ENCODE results near the gene GTF2F1. TPM values are rescaled to one million over a fixed set of nuclear protein-coding genes. Genes with fewer than 3 reads are reported as not detected.
"Not testable (repeated sequence)": the region's sequence is repeated elsewhere in the genome, so short reads cannot be mapped to it uniquely, and the experiment has no call there.

Gene GTF2F1
- total RNA-seq, 2 experiments from 2014 or later, result 75.5 to 79.8 TPM

DNA sequence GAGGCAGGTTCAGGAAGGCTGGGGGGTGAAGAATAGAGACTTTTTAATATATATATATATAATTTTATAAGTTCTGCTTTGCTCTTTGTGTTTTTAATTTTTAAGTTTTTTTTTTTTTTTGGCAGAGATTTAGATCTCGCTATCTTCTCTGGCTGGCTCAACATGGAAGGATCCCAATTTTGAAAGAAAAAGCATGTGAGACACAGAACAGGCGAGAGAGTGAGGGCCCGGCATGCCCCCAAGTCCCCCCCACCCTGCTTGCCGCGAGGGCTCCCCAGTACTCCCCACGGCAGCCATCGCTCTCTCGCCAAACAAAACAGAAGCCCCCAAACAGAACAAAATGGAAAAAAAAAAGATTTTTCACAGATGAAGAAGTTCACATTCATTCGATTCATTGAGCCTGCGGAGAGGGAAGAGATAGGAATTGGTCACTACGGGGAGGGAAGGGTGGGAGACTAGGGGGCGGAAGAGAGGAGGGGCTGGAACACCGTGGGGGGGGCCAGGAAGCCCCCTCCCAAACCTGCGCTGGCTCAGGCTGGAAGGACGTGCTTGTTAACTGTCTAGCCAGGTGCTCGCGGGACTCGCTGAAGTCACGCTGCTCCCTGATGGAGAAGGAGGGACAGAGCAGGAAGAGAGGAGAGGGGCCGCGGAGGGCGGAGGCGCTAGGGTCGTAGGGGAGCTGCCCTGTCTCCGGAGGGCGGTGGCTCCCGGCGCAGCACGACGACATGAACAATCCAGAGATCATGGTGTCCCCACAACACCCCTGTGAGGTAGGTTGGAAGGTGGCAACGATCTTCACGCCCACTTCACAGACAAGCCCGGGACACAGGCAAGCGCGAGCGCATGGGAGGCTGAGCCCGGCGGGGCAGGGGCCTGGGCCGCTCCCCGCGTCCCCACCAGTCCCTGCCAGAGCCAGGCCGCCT is 21.0 kb upstream of the GTF2F1 start:
- Mint-ChIP-seq H3K9me3 (no peaks in the 10 kb centered on the region), H3K27ac (no peak overlapping the region), H3K4me3 (no peak overlapping the region), H3K4me1 (no peaks in the 10 kb centered on the region), H3K27me3 (no peaks in the 10 kb centered on the region), H3K36me3 (ENCODE audit: low read depth) (peaks cover 38% of the 10 kb centered on the region)
- ChIA-PET POLR2A (no interaction called here), CTCF (no interaction called here)
- no peak for DNase-seq

DNA sequence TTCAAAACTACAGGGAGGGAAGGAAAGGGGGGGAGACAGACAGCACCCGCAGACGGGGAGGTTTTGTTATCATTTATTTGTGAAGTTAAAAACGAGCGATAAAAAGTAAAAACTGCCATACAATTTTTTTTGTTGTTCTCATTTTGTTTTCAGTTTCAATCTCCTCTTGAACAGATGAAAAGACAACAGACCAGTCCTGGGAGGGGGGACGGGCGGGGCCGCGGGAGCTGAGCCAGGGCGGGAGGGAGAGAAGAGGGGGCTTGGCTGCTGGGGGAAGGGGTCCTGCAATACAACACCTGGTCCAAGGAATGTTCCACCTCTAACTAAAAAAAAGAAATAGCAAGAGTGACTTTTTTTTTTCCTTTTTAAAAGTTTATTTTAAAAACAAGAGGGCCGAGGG is 20.3 kb upstream of the GTF2F1 start:
- POLR2A ChIA-PET, result no interaction called here
- CTCF ChIA-PET, result no interaction called here
- Mint-ChIP-seq H3K36me3 (ENCODE audit: low read depth) (peaks cover 31% of the 10 kb centered on the region), H3K27ac (no peak overlapping the region), H3K27me3 (no peaks in the 10 kb centered on the region), H3K9me3 (no peaks in the 10 kb centered on the region), H3K4me1 (no peaks in the 10 kb centered on the region), H3K4me3 (no peak overlapping the region)
- DNase-seq, result no peak

DNA sequence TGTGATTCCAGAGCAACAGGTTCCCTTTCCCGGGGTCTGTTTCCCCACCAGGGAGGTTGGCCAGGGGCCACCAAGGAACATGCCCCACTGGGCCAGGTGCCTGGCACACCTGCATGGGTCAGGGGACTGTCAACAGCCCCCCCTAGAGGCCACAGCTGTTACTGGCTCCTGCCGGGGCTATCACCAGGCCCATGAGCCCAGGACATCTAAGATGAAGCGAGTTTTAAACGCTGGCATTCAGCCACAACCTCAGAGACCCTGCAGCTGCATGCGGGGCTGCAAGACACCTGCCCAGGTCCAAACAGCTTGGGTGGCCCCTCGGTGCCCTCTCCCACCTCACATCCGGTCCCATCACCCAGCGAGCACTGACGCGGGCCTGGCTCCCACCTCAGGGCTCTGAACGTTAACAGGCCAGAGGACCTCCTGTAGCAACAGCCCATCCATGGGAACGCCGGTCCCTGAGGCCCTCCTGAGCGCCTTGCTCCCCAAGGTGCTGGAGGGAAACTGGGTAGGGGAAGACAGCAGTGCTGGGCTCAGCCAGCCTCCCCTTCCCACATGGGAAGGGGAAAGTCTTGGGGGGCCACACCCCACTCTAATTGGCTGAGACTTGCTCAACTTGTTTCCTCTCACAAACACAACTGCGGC is 19.6 kb upstream of the GTF2F1 start:
- H3K27ac Mint-ChIP-seq, result no peak overlapping the region
- no peak overlapping the region for H3K4me3 Mint-ChIP-seq
- peak; percentile 43 for DNase-seq
- ChIA-PET CTCF (interaction anchor here (0.6 kb wide), 1 partner anchor 306 kb away, joined by 4 read pairs; no protein-coding TSS in a partner anchor), POLR2A (no interaction called here)
- no peaks in the 10 kb centered on the region for H3K9me3 Mint-ChIP-seq
- H3K27me3 Mint-ChIP-seq, result no peaks in the 10 kb centered on the region
- H3K4me1 Mint-ChIP-seq, result no peaks in the 10 kb centered on the region
- H3K36me3 Mint-ChIP-seq (ENCODE audit: low read depth), result peaks cover 25% of the 10 kb centered on the region

DNA sequence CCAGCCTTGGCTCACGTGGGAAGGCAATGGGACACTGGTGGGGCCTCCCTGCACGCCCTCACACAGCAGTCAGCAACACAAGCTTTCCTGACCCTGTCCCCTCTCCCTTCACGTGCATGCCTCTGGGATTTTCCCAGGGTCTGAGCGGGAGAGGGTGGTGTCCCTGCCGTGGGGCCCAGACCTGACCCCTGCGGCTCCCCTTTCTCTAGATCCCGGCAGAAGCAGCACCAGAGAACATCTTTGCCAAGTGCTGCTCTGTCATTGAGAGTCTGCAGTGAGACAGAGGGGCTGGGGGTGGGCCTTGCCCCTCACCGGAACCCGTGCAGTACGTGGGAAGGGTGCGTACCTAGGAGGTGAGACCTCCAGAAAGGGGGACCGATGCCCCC is 19.1 kb upstream of the GTF2F1 start:
- H3K27me3 Mint-ChIP-seq, result no peaks in the 10 kb centered on the region
- no peak for DNase-seq
- H3K9me3 Mint-ChIP-seq, result no peaks in the 10 kb centered on the region
- peaks cover 20% of the 10 kb centered on the region for H3K36me3 Mint-ChIP-seq (ENCODE audit: low read depth)
- ChIA-PET CTCF (interaction anchor here (0.6 kb wide), 2 partner anchors 306 to 385 kb away, joined by 3 to 4 read pairs; no protein-coding TSS in a partner anchor), POLR2A (interaction anchor here (1.2 kb wide), 1 partner anchor 13 kb away, joined by 3 read pairs; the partner anchor contains the start of gene KHSRP)
- no peak overlapping the region for H3K4me3 Mint-ChIP-seq
- H3K4me1 Mint-ChIP-seq, result no peaks in the 10 kb centered on the region
- no peak overlapping the region for H3K27ac Mint-ChIP-seq

DNA sequence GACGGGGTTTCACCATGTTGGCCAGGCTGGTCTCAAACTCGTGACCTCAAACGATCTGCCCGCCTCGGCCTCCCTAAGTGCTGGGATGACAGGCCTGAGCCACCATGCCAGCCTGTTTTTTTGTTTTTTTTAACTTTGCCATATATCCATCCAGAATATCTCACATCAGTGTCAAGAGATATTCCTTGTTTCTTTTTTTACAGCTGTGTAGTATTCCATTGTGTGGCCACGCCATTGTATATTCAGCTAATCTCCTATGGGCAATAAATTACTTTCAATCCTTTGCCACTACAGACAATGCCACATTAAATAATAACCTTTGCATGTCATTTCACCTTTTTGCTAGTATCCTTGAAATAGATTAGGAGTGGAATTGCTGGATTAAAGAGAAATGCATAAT is 16.4 kb upstream of the GTF2F1 start:
- no peaks in the 10 kb centered on the region for H3K4me1 Mint-ChIP-seq
- H3K27ac Mint-ChIP-seq, result no peak overlapping the region
- no peak overlapping the region for H3K4me3 Mint-ChIP-seq
- H3K9me3 Mint-ChIP-seq, result no peaks in the 10 kb centered on the region
- CTCF ChIA-PET, result no interaction called here
- no peaks in the 10 kb centered on the region for H3K27me3 Mint-ChIP-seq
- no peak for DNase-seq
- peaks cover 8% of the 10 kb centered on the region for H3K36me3 Mint-ChIP-seq (ENCODE audit: low read depth)
- POLR2A ChIA-PET, result no interaction called here

DNA sequence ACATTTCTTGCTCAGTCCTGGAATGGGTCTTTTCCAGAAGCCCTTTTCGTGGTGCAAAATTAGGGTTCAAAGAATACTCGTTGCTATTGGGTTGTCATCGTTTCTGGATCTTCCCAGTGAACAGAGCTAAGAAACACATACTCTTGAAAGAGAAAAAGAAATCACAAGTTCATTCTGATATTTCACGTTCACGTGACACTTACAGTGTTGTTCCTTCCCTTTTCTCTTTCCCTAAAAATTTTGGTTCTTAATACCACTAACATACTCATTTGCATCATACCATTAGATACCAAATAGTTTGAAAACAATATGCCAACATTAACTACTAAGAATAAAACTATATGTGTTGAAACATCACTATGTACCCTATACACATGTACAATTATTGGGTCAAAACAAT is 13.4 kb upstream of the GTF2F1 start:
- ChIA-PET CTCF (no interaction called here), POLR2A (no interaction called here)
- Mint-ChIP-seq H3K9me3 (no peaks in the 10 kb centered on the region), H3K27me3 (no peaks in the 10 kb centered on the region), H3K36me3 (ENCODE audit: low read depth) (no peaks in the 10 kb centered on the region), H3K27ac (no peak overlapping the region), H3K4me3 (no peak overlapping the region), H3K4me1 (no peaks in the 10 kb centered on the region)
- no peak for DNase-seq

DNA sequence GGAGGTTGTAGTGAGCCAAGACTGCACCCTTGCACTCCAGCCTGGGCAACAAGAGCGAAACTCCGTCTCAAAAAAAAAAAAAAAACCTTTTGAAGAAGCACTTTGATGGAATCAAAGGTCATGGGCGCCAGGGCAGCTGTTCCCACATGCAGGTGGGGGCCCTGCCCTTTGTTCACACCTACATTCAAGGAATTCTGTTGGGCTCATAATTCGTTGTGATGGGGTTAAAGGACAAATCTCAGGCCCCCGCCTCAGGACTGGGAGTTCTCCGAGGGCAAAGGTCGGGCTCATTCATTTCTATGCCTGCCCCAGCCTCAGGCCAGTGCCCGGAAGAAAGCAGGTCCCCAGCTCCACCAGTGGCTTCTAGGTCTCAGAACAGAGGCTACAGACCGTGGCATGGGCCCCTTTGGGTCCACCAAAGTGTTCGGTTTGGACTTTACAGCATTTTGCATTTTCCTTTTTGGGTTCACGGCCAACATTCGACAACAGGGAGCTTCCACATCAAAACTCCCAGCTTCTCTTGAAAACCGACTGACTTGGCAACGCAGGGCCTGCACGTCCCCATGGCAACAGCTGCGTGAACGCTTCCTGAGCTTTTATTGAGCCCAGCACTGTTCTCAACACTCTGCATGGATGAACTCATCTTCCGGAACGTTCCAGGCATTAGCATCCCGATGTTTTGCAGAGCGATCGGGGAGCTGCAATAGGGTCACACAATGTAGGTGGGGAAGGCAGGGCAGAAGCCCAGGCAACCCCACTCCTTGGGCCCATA is 10.1 kb upstream of the GTF2F1 start:
- CTCF ChIA-PET, result interaction anchor here (0.6 to 0.8 kb wide), 2 partner anchors 8 to 100 kb away, joined by 3 to 5 read pairs; no protein-coding TSS in a partner anchor
- no peaks in the 10 kb centered on the region for H3K9me3 Mint-ChIP-seq
- H3K27me3 Mint-ChIP-seq, result no peaks in the 10 kb centered on the region
- H3K4me1 Mint-ChIP-seq, result no peaks in the 10 kb centered on the region
- POLR2A ChIA-PET, result interaction anchor here (1.3 kb wide), 1 partner anchor 9 kb away, joined by 4 read pairs; no protein-coding TSS in a partner anchor
- no peak for DNase-seq
- H3K36me3 Mint-ChIP-seq (ENCODE audit: low read depth), result no peaks in the 10 kb centered on the region
- H3K27ac Mint-ChIP-seq, result no peak overlapping the region
- no peak overlapping the region for H3K4me3 Mint-ChIP-seq

DNA sequence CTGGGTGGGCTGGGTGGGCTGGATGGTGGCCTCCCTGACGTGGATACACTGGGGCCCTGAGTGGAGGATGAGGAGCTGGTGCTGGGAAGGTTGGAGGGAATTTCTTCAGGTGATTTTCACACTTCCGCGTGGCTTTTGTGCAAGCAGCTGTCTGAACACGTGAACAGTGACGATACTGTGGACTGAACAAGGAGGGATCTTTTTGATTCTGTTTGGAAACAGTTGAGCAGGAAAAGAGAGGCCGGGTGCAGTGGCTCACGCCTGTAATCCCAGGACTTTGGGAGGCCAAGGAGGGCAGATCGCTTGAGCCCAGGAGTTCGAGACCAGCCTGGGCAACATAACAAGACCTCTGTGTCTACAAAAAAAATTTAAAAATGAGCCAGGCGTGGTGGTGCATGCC is 9.1 kb upstream of the GTF2F1 start:
- DNase-seq, result no peak
- no peak overlapping the region for H3K4me3 Mint-ChIP-seq
- H3K9me3 Mint-ChIP-seq, result no peaks in the 10 kb centered on the region

DNA sequence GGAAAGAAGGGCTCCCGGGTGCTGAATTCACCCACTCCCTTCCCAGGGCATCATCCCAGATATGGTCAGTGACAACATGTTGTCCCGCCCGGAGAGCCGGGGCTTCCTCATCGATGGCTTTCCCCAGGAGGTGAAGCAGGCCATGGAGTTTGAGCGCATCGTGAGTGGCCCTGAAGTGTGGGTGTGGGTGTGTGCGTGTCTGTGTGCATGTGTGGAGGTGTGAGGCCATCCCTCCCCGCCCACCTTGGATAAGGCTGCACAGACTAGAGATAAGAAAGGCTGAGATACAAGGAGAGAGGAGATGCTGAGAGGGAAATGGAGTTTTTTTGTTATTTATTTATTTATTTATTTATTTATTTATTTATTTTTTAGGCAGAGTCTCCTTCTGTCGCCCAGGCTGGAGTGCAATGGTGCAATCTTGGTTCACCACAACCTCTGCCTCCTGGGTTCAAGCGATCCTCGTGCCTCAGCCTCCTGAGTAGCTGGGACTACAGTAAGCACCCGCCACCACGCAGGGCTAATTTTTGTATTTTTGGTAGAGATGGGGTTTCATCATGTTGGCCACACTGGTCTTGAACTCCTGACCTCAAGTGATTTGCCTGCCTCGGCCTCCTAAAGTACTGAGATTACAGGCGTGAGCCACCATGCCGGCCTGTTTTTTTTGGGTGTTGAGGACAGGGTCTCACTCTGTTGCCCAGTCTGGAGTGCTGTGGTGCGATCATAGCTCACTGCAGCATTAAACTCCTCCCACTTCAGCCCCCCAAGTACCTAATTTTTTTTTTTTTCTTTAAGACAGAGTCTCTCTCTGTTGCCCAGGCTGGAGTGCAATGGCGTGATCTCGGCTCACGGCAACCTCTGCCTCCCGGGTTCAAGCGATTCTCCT is 7.3 kb upstream of the GTF2F1 start:
- H3K36me3 Mint-ChIP-seq (ENCODE audit: low read depth); DNase-seq; POLR2A ChIA-PET; H3K4me3 Mint-ChIP-seq; H3K27me3 Mint-ChIP-seq; H3K27ac Mint-ChIP-seq; CTCF ChIA-PET; H3K9me3 Mint-ChIP-seq; H3K4me1 Mint-ChIP-seq: not testable (repeated sequence)

More for the DNA sequence above, 9.1 kb upstream of the GTF2F1 start:
- no peaks in the 10 kb centered on the region for H3K4me1 Mint-ChIP-seq
- no peak overlapping the region for H3K27ac Mint-ChIP-seq
- H3K36me3 Mint-ChIP-seq (ENCODE audit: low read depth), result no peaks in the 10 kb centered on the region
- ChIA-PET CTCF (no interaction called here), POLR2A (no interaction called here)
- H3K27me3 Mint-ChIP-seq, result no peaks in the 10 kb centered on the region

DNA sequence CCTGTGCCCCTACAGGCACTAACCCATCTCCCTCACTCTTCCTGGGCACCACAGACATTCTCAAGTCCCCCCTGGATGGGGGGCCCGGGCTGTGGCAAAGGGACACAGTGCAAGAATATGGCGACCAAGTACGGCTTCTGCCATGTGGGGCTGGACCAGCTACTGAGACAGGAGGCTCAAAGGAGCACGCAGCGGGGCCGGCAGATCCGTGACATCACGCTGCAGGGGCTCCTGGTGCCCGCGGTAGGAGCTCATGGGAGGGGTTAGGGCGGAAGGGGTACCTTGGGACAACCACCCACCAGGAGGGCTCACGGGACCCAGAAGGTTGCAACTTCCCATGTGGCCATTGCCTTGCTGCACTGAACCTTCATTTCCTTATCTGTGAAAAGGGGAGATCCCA is 3.3 kb upstream of the GTF2F1 start:
- Mint-ChIP-seq H3K4me3 (no peak overlapping the region), H3K4me1 (peaks cover 20% of the 10 kb centered on the region), H3K27ac (no peak overlapping the region), H3K36me3 (ENCODE audit: low read depth) (peaks cover 13% of the 10 kb centered on the region), H3K9me3 (no peaks in the 10 kb centered on the region), H3K27me3 (no peaks in the 10 kb centered on the region)
- POLR2A ChIA-PET, result no interaction called here
- CTCF ChIA-PET, result no interaction called here
- no peak for DNase-seq

DNA sequence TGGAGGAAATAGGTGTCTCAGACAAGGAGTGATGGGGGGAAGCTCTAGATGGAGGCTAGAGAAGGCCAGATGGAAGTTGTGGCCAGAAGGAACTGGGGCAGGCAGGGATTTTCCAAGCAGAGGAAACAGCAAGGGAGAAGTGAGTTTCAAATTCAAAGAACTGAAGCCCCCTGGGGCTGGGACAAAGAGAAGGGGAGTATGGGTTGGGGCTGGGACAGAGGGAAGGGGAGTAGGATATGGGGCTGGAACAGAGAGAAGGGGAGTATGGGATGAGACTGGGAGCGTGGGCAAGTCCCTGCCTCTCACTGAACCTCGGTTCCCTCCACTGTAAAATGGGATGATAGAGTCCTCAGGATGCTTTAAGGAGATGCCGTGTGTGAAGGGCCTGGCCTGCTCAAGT is 1.9 kb upstream of the GTF2F1 start:
- Mint-ChIP-seq H3K4me1 (peaks cover 24% of the 10 kb centered on the region), H3K27ac (peak overlapping the region; percentile 9), H3K27me3 (no peaks in the 10 kb centered on the region), H3K4me3 (peak overlapping the region; percentile 33), H3K36me3 (ENCODE audit: low read depth) (peaks cover 18% of the 10 kb centered on the region), H3K9me3 (no peaks in the 10 kb centered on the region)
- no peak for DNase-seq
- ChIA-PET CTCF (interaction anchor here (0.7 kb wide), 1 partner anchor 8 kb away, joined by 5 read pairs; no protein-coding TSS in a partner anchor), POLR2A (interaction anchor here (1.1 to 2.2 kb wide), 3 partner anchors 8 to 33 kb away, joined by 4 to 11 read pairs (median 4); partner anchors contain the start of gene KHSRP)

DNA sequence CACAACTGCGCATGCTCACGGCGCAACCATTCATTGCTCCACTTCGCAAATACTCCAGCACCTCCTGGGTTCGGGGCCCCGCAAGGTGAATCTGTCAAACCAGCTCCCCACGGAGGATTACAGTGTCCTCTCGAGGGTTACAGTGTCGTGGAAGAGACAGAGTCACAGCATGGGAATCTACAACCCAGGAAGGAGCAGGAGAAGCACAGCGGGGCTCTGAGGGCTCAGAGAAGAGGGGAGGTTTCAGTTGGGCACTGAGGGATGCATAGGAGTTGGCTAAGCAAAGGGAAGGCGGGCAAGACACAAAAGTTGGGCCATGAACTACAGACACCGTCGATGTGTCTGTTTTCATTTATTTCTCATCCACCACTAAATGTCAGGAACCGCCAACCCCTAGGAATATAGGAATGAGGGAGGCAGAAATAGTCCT is 1.0 kb upstream of the GTF2F1 start:
- H3K9me3 Mint-ChIP-seq, result no peaks in the 10 kb centered on the region
- POLR2A ChIA-PET, result interaction anchor here (0.7 to 2.2 kb wide), 10 partner anchors 9 to 342 kb away, joined by 3 to 15 read pairs (median 4); partner anchors contain the start of genes ALKBH7, CLPP, DENND1C and KHSRP
- peak overlapping the region; percentile 93 for H3K27ac Mint-ChIP-seq
- peaks cover 24% of the 10 kb centered on the region for H3K4me1 Mint-ChIP-seq
- DNase-seq, result peak; percentile 76
- H3K4me3 Mint-ChIP-seq, result peak overlapping the region; percentile 94
- CTCF ChIA-PET, result interaction anchor here (0.5 to 0.8 kb wide), 2 partner anchors 372 to 1913 kb away, joined by 3 to 4 read pairs; no protein-coding TSS in a partner anchor
- peaks cover 21% of the 10 kb centered on the region for H3K36me3 Mint-ChIP-seq (ENCODE audit: low read depth)
- no peaks in the 10 kb centered on the region for H3K27me3 Mint-ChIP-seq
